HEK293 (cell line): ENCODE measurements around the gene BTBD19.
A peak's percentile ranks its signal among the peaks of the same experiment; 100 is the strongest.
"Not testable (repeated sequence)": the region's sequence is repeated elsewhere in the genome, so short reads cannot be mapped to it uniquely, and the experiment has no call there.

Experiments used
- CTCF ChIA-PET: fragments of 350-600 bp; formaldehyde crosslinking; extraction: SDS; loops from one replicate; lab custom pipeline; 2021; ENCODE audit warnings: antibody characterized with exemption; lab: Yijun Ruan, JAX
- POLR2A ChIA-PET: fragments of 300-600 bp; formaldehyde crosslinking; extraction: SDS; loops from one replicate; lab custom pipeline; 2020; ENCODE audit warnings: antibody characterized with exemption, inconsistent platforms; lab: Yijun Ruan, JAX
- H3K27ac ChIP-seq: fragments of 200-500 bp; sonication (Bioruptor generic); 2 replicates; pipeline ENCODE4 v1.5.1; 2014; ENCODE audit warnings: low read depth, low read length, control low read depth, inconsistent platforms; ENCODE audit errors: extremely low read depth
- H3K36me3 ChIP-seq, 2 experiments: fragments of 200-500 bp in 1 of 2; sonication (Bioruptor generic) in 1 of 2; 1 replicate in 1 of 2; 2 replicates in 1 of 2; pipeline ENCODE4 v1.5.1; 2014 to 2017; ENCODE audit warnings: inconsistent platforms in 2 of 2, low read length in 2 of 2; ENCODE audit not compliant: control insufficient read depth in 2 of 2, insufficient read depth in 1 of 2
- H3K4me1 ChIP-seq: fragments of 200-500 bp; sonication (Bioruptor generic); 2 replicates; pipeline ENCODE4 v1.5.1; 2014; ENCODE audit warnings: mild to moderate bottlenecking, low read length, inconsistent platforms; ENCODE audit not compliant: control insufficient read depth, insufficient read depth
- H3K4me3 ChIP-seq: 2 replicates; pipeline ENCODE4 v1.5.1; 2011; ENCODE audit warnings: low read depth, mild to moderate bottlenecking, control low read depth, low read length, moderate library complexity
- H3K9me3 ChIP-seq: fragments of 200-500 bp; sonication (Bioruptor generic); 2 replicates; pipeline ENCODE4 v1.5.1; 2014; ENCODE audit warnings: low read depth, low read length, inconsistent platforms; ENCODE audit not compliant: control insufficient read depth, insufficient read depth
- BCL11A ChIP-seq: fragments of 450-650 bp; formaldehyde crosslinking; IDR thresholded peaks from 2 replicates; pipeline ENCODE4 v1.5.1; 2016; ENCODE audit warnings: low read depth, missing biosample characterization, missing genetic modification characterization
- GLIS2 ChIP-seq: fragments of 450-650 bp; formaldehyde crosslinking; IDR thresholded peaks from 2 replicates; pipeline ENCODE4 v1.5.1; 2016; ENCODE audit warnings: missing biosample characterization, missing genetic modification characterization
- HIC1 ChIP-seq: fragments of 450-650 bp; formaldehyde crosslinking; IDR thresholded peaks from 2 replicates; pipeline ENCODE4 v1.5.1; 2016; ENCODE audit warnings: missing biosample characterization, missing genetic modification characterization
- HOXC10 ChIP-seq: sonication (generic); formaldehyde crosslinking; IDR thresholded peaks from 2 replicates; pipeline ENCODE4 v1.8.1; 2023; ENCODE audit warnings: mild to moderate bottlenecking, missing genetic modification reagents
- KLF8 ChIP-seq: fragments of 450-650 bp; formaldehyde crosslinking; IDR thresholded peaks from 2 replicates; pipeline ENCODE4 v1.5.1; 2016; ENCODE audit warnings: missing biosample characterization, missing genetic modification characterization
- REPIN1 ChIP-seq: fragments of 450-650 bp; formaldehyde crosslinking; IDR thresholded peaks from 2 replicates; pipeline ENCODE4 v1.5.1; 2017; ENCODE audit warnings: missing biosample characterization, missing genetic modification characterization, low read depth
- SP2 ChIP-seq: fragments of 450-650 bp; formaldehyde crosslinking; IDR thresholded peaks from 2 replicates; pipeline ENCODE4 v1.5.1; 2016; ENCODE audit warnings: missing biosample characterization, missing genetic modification characterization
- ZBTB8A ChIP-seq: fragments of 450-650 bp; formaldehyde crosslinking; IDR thresholded peaks from 2 replicates; pipeline ENCODE4 v1.5.1; 2016; ENCODE audit warnings: missing biosample characterization, missing genetic modification characterization
- ZNF10 ChIP-seq: fragments of 450-650 bp; formaldehyde crosslinking; IDR thresholded peaks from 2 replicates; pipeline ENCODE4 v1.5.1; 2017; ENCODE audit warnings: missing biosample characterization, missing genetic modification characterization
- ZNF121 ChIP-seq: fragments of 450-650 bp; formaldehyde crosslinking; IDR thresholded peaks from 2 replicates; pipeline ENCODE4 v1.5.1; 2016; ENCODE audit warnings: missing biosample characterization, missing genetic modification characterization
- ZNF202 ChIP-seq: fragments of 450-650 bp; formaldehyde crosslinking; IDR thresholded peaks from 2 replicates; pipeline ENCODE4 v1.5.1; 2016; ENCODE audit warnings: missing biosample characterization, missing genetic modification characterization, borderline replicate concordance
- ZNF394 ChIP-seq: fragments of 450-650 bp; formaldehyde crosslinking; IDR thresholded peaks from 2 replicates; pipeline ENCODE4 v1.5.1; 2016; ENCODE audit warnings: missing biosample characterization, missing genetic modification characterization, mild to moderate bottlenecking, moderate library complexity, borderline replicate concordance
- ZNF488 ChIP-seq: fragments of 450-650 bp; formaldehyde crosslinking; IDR thresholded peaks from 2 replicates; pipeline ENCODE4 v1.5.1; 2016; ENCODE audit warnings: missing biosample characterization, missing genetic modification characterization
- ZNF510 ChIP-seq: fragments of 450-650 bp; formaldehyde crosslinking; IDR thresholded peaks from 2 replicates; pipeline ENCODE4 v1.5.1; 2018; ENCODE audit warnings: mild to moderate bottlenecking, missing genetic modification characterization, missing biosample characterization; ENCODE audit not compliant: insufficient replicate concordance
- ZNF704 ChIP-seq: fragments of 450-650 bp; formaldehyde crosslinking; IDR thresholded peaks from 2 replicates; pipeline ENCODE4 v1.5.1; 2016; ENCODE audit warnings: missing biosample characterization, missing genetic modification characterization
- ZNF776 ChIP-seq: fragments of 450-650 bp; formaldehyde crosslinking; IDR thresholded peaks from 2 replicates; pipeline ENCODE4 v1.5.0; 2017; ENCODE audit warnings: missing biosample characterization, missing genetic modification characterization, borderline replicate concordance

Gene BTBD19

GRCh38 chr1:44822131-44822701, 13.9 kb downstream of the BTBD19 start:
- Histone ChIP-seq H3K4me3 (no peak overlapping the region), H3K36me3 (peaks cover 0 to 10% of the 10 kb centered on the region in 2 experiments; a peak in 1 of 3 replicates), H3K4me1 (no peaks in the 10 kb centered on the region), H3K27ac (no peak overlapping the region), H3K9me3 (no peaks in the 10 kb centered on the region)
- ChIA-PET POLR2A (interaction anchor here (1.0 to 6.1 kb wide), 5 partner anchors 9 to 481 kb away, joined by 3 to 84 read pairs (median 9); partner anchors contain the start of genes BTBD19, DYNLT4, PLK3 and PTCH2), CTCF (interaction anchor here (0.5 to 1.5 kb wide), 6 partner anchors 12 to 477 kb away, joined by 3 to 7 read pairs (median 3); no protein-coding TSS in a partner anchor)
- TF ChIP-seq ZNF202 (tag by site-specific recombination), result no peak
- TF ChIP-seq REPIN1 (tag by site-specific recombination), result no peak
- peak; percentile 11; the same call in 1 of the 2 replicates for TF ChIP-seq GLIS2 (tag by site-specific recombination)

- Histone ChIP-seq H3K9me3 (no peaks in the 10 kb centered on the region), H3K4me3 (no peak overlapping the region), H3K4me1 (no peaks in the 10 kb centered on the region), H3K36me3 (peaks cover 0 to 13% of the 10 kb centered on the region in 2 experiments; a peak in 1 of 3 replicates), H3K27ac (no peak overlapping the region)
- POLR2A ChIA-PET, result interaction anchor here (0.8 to 1.3 kb wide), 2 partner anchors 10 to 15 kb away, joined by 3 to 4 read pairs; partner anchors contain the start of gene BTBD19
- CTCF ChIA-PET, result interaction anchor here (0.7 to 1.4 kb wide), 4 partner anchors 12 to 149 kb away, joined by 3 to 4 read pairs (median 3); no protein-coding TSS in a partner anchor
- TF ChIP-seq ZNF394 (tag by site-specific recombination) (no peak), SP2 (tag by site-specific recombination) (no peak), ZBTB8A (tag by site-specific recombination) (no peak), ZNF10 (tag by site-specific recombination) (no peak), ZNF488 (tag by site-specific recombination) (no peak), ZNF510 (tag by site-specific recombination) (no peak), HOXC10 (CRISPR knock-in tag) (no peak), HIC1 (tag by site-specific recombination) (no peak), BCL11A (tag by site-specific recombination) (no peak), KLF8 (tag by site-specific recombination) (no peak), ZNF776 (tag by site-specific recombination) (no peak), ZNF704 (tag by site-specific recombination) (no peak)
Observed at GRCh38 chr1:44822981-44823451, 14.7 kb downstream of the BTBD19 start.

- POLR2A ChIA-PET, result interaction anchor here (0.6 kb wide), 1 partner anchor 18 kb away, joined by 3 read pairs; no protein-coding TSS in a partner anchor
- not testable (repeated sequence) for H3K9me3 ChIP-seq, H3K4me3 ChIP-seq, H3K27ac ChIP-seq, H3K4me1 ChIP-seq
- TF ChIP-seq ZNF121 (tag by site-specific recombination), result peak; percentile 89
- H3K36me3 ChIP-seq, result peaks cover 0 to 25% of the 10 kb centered on the region in 2 experiments; a peak in 1 of 3 replicates
- CTCF ChIA-PET, result interaction anchor here (0.6 to 1.4 kb wide), 2 partner anchors 10 to 95 kb away, joined by 4 read pairs; no protein-coding TSS in a partner anchor
Observed at GRCh38 chr1:44824392-44824791, 16.1 kb downstream of the BTBD19 start.
